Naive B cell (primary cell): Measurements from ENCODE around the gene CABCOCO1. TPM values are rescaled to one million over a fixed set of nuclear protein-coding genes. Genes with fewer than 3 reads are reported as not detected.

Source experiments
- ATAC-seq, 2 donors: fragments of 150-1000 bp; cut with Tn5 transposase; 2 replicates each; pipeline ENCODE4 v1.10.0; 2021; ENCODE audit warnings: low read depth in 2 of 2, mild to moderate bottlenecking in 2 of 2, moderate library complexity in 2 of 2
- DNase-seq: peaks from one replicate; pipeline ENCODE4 v3.0.0; 2022
- H3K27ac Mint-ChIP-seq, 6 donors: one replicate each; pipeline ENCODE4 v1.8.0; 2020 to 2022; ENCODE audit warnings: mild to moderate bottlenecking in 6 of 6, mixed read lengths in 6 of 6, moderate library complexity in 5 of 6, inconsistent platforms in 2 of 6
- H3K27me3 Mint-ChIP-seq, 3 donors: one replicate each; pipeline ENCODE4 v1.8.0; 2021 to 2022; ENCODE audit warnings: mixed read lengths in 3 of 3, mild to moderate bottlenecking in 1 of 3
- H3K36me3 Mint-ChIP-seq, 2 donors: one replicate each; pipeline ENCODE4 v1.8.0; 2020 to 2022; ENCODE audit warnings: mixed read lengths in 2 of 2, inconsistent platforms in 1 of 2, mild to moderate bottlenecking in 1 of 2
- H3K4me1 Mint-ChIP-seq, 3 donors: one replicate each; pipeline ENCODE4 v1.8.0; 2020 to 2022; ENCODE audit warnings: mixed read lengths in 3 of 3, inconsistent platforms in 1 of 3, mild to moderate bottlenecking in 1 of 3, moderate library complexity in 1 of 3
- H3K4me3 Mint-ChIP-seq, 8 donors: one replicate each; pipeline ENCODE4 v1.8.0; 2020 to 2022; ENCODE audit warnings: mild to moderate bottlenecking in 8 of 8, mixed read lengths in 8 of 8, moderate library complexity in 8 of 8, inconsistent platforms in 2 of 8
- H3K9me3 Mint-ChIP-seq, 7 donors: one replicate each; pipeline ENCODE4 v1.8.0; 2020 to 2022; ENCODE audit warnings: mixed read lengths in 7 of 7, mild to moderate bottlenecking in 5 of 7, inconsistent platforms in 2 of 7, moderate library complexity in 1 of 7
- polyA plus RNA-seq, 6 donors: library from polyadenylated mRNA; unstranded; fragments of 300-500 nt; fragmentation: Illumina TruSeq; gene quantifications; one replicate each; pipeline ENCODE4 v1.2.3, GENCODE V29; 2021; ENCODE audit warnings: low read depth in 6 of 6

Gene CABCOCO1
- polyA plus RNA-seq, 6 donors from 2014 or later: not detected

DNA sequence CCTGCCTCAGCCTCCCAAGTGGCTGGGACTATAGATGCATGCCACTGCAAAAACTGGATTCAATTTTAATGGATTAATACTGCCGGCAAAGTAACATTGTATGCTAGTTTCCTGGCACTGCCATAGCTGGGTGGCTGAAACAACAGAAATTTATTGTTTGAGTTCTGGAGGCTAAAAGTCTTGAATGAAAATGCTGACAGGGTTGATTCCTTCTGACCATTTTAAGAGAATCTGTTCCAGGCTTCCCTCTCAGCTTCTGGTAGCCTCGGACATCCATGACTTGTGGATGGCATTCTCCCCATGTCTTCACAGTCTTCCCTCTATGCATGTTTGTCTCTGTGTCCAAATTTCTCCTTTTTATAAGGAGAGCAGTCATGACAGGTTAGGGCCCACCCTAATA lies 151.4 kb downstream of the CABCOCO1 start:
- Mint-ChIP-seq H3K27me3 (peaks cover 0 to 14% (median 8%) of the 10 kb centered on the region in 3 donors), H3K9me3 (no peaks in the 10 kb centered on the region), H3K4me3 (no peak overlapping the region), H3K4me1 (peaks cover 0 to 2% (median 0%) of the 10 kb centered on the region in 3 donors), H3K36me3 (no peaks in the 10 kb centered on the region), H3K27ac (no peak overlapping the region)
- DNase-seq (no peak), ATAC-seq (no peak)

DNA sequence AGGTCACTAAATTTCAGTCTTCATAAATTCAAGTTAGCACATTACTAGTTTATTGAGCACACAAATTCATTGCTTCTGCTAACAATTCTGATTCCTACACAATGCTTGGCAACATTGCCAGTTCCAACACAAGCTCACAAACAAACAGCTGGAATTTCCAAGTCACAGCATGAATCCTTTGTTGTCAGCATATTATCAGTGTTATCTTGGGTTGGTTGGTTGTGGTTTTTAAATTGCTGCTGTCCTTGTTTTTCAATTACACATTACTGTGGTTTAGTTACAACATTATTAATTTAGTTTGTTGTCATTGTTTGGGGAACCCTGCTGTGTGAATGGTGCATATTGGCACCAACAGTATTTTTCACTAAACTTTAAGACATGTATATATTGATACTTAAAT lies 152.8 kb downstream of the CABCOCO1 start:
- no peak for DNase-seq
- no peaks in the 10 kb centered on the region for H3K4me1 Mint-ChIP-seq
- no peaks in the 10 kb centered on the region for H3K9me3 Mint-ChIP-seq
- no peak overlapping the region for H3K27ac Mint-ChIP-seq
- H3K36me3 Mint-ChIP-seq: no peaks in the 10 kb centered on the region
- H3K27me3 Mint-ChIP-seq: peaks cover 0 to 7% (median 7%) of the 10 kb centered on the region in 3 donors
- no peak overlapping the region for H3K4me3 Mint-ChIP-seq
- no peak for ATAC-seq

Other genes starting within 250 kb of the CABCOCO1 start
- not detected for gene TMEM26, start 209.5 kb upstream of the CABCOCO1 start, polyA plus RNA-seq
- 100 to 1,000 TPM in 5 of 6 donors, 10 to 100 TPM in 1; 68.6 to 165 (median 122) TPM for gene ARID5B, start 238.8 kb downstream of the CABCOCO1 start, polyA plus RNA-seq